Activated naive CD4-positive, alpha-beta T cell treated with anti-CD3 and anti-CD28 coated beads, Interleukin-2, amount 10 ng/mL, durations not matched to agents 7 days and 5 days (primary cell): ENCODE data around the gene LRRC8D.
A peak's percentile ranks its signal among the peaks of the same experiment; 100 is the strongest.

Experiments
- CTCF ChIA-PET: fragments of 350-600 bp; sonication (Branson Sonifier 250); formaldehyde crosslinking; loops from one replicate; lab custom pipeline; 2021; ENCODE audit warnings: antibody characterized with exemption; lab: Charles Lee
- DNase-seq: peaks from one replicate; pipeline ENCODE4 v3.0.0-alpha.2; 2020
- H3K27ac Mint-ChIP-seq: one replicate; pipeline ENCODE4 v1.8.0; 2021; ENCODE audit warnings: mild to moderate bottlenecking, moderate library complexity, mixed read lengths
- H3K27me3 Mint-ChIP-seq: one replicate; pipeline ENCODE4 v1.8.0; 2021; ENCODE audit warnings: mild to moderate bottlenecking, mixed read lengths
- H3K36me3 Mint-ChIP-seq: one replicate; pipeline ENCODE4 v1.8.0; 2021; ENCODE audit warnings: mixed read lengths
- H3K4me1 Mint-ChIP-seq: one replicate; pipeline ENCODE4 v1.8.0; 2021; ENCODE audit warnings: mixed read lengths
- H3K4me3 Mint-ChIP-seq: one replicate; pipeline ENCODE4 v1.8.0; 2021; ENCODE audit warnings: mild to moderate bottlenecking, moderate library complexity, mixed read lengths
- H3K9me3 Mint-ChIP-seq: one replicate; pipeline ENCODE4 v1.8.0; 2021; ENCODE audit warnings: mixed read lengths

The LRRC8D gene

GRCh38 chr1:89952605-89953130 lies 131.8 kb downstream of the LRRC8D start:
- CTCF ChIA-PET = interaction anchor here (1.5 to 1.7 kb wide), 3 partner anchors 148 to 173 kb away, joined by 3 to 5 read pairs (median 3); no protein-coding TSS in a partner anchor
- Mint-ChIP-seq H3K36me3 (peaks cover 3% of the 10 kb centered on the region), H3K27ac (no peak overlapping the region), H3K4me1 (peaks cover 44% of the 10 kb centered on the region), H3K9me3 (no peaks in the 10 kb centered on the region), H3K4me3 (no peak overlapping the region), H3K27me3 (no peaks in the 10 kb centered on the region)
- no peak for DNase-seq

GRCh38 chr1:89953131-89953626 lies 132.3 kb downstream of the LRRC8D start:
- Mint-ChIP-seq H3K9me3 (no peaks in the 10 kb centered on the region), H3K27ac (no peak overlapping the region), H3K36me3 (peaks cover 3% of the 10 kb centered on the region), H3K27me3 (no peaks in the 10 kb centered on the region), H3K4me1 (peaks cover 49% of the 10 kb centered on the region), H3K4me3 (no peak overlapping the region)
- CTCF ChIA-PET = interaction anchor here (0.8 to 1.7 kb wide), 5 partner anchors 36 to 173 kb away, joined by 3 to 5 read pairs (median 3); no protein-coding TSS in a partner anchor
- DNase-seq = peak; percentile 24

DNA sequence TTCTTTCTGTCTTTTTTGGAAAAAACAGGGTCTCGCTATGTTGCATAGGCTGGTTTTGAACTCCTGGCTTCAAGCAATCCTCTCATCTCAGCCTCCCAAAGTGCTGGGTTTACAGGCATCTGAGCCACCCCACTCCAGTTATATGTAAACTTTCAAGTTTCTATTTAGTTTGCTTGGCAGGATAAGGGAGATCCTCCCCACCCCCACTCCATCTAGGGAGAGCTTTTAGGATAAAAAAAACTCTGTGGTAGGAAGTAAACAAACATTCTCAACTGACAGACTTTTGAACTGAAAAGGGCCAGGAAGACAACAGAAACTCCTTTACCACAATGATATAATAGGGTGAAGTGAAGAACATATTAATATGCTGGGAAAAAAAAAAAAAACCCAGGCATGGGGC lies 133.1 kb downstream of the LRRC8D start:
- no peaks in the 10 kb centered on the region for H3K27me3 Mint-ChIP-seq
- H3K4me3 Mint-ChIP-seq = no peak overlapping the region
- peak; percentile 23 for DNase-seq
- H3K4me1 Mint-ChIP-seq = peaks cover 55% of the 10 kb centered on the region
- CTCF ChIA-PET = interaction anchor here (0.8 to 1.8 kb wide), 4 partner anchors 35 to 172 kb away, joined by 3 to 5 read pairs (median 4); no protein-coding TSS in a partner anchor
- peaks cover 2% of the 10 kb centered on the region for H3K9me3 Mint-ChIP-seq
- peak overlapping the region; percentile 69 for H3K27ac Mint-ChIP-seq
- peaks cover 3% of the 10 kb centered on the region for H3K36me3 Mint-ChIP-seq

DNA sequence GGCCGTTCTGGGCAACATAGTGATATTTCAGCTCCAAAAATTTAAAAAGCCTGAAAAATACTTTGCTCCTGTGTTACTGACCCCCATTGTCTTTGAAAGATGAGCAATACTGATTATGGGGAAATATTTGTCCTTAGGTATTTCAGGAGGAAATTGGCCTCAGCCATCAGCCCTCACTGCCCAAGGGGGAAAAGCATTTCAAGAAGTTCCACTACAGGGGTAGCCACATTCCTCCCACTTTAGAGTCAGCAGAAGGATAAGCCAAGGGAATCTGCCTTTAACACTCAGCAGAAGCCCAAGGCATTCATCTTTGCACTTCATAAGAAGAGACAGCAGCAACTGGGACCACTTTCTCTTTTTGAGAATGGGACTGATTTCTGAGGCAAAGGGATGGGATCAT lies 133.6 kb downstream of the LRRC8D start:
- Mint-ChIP-seq H3K36me3 (peaks cover 4% of the 10 kb centered on the region), H3K27ac (no peak overlapping the region), H3K27me3 (no peaks in the 10 kb centered on the region), H3K4me1 (peaks cover 60% of the 10 kb centered on the region), H3K4me3 (no peak overlapping the region), H3K9me3 (peaks cover 7% of the 10 kb centered on the region)
- CTCF ChIA-PET = interaction anchor here (1.8 kb wide), 1 partner anchor 150 kb away, joined by 4 read pairs; no protein-coding TSS in a partner anchor
- DNase-seq = no peak

- CTCF ChIA-PET = interaction anchor here (0.6 to 1.8 kb wide), 3 partner anchors 13 to 151 kb away, joined by 3 to 5 read pairs (median 4); no protein-coding TSS in a partner anchor
- no peaks in the 10 kb centered on the region for H3K27me3 Mint-ChIP-seq
- DNase-seq = no peak
- no peak overlapping the region for H3K27ac Mint-ChIP-seq
- peaks cover 6% of the 10 kb centered on the region for H3K36me3 Mint-ChIP-seq
- peaks cover 8% of the 10 kb centered on the region for H3K9me3 Mint-ChIP-seq
- no peak overlapping the region for H3K4me3 Mint-ChIP-seq
- peaks cover 62% of the 10 kb centered on the region for H3K4me1 Mint-ChIP-seq
Observed at GRCh38 chr1:89955311-89956205, 134.7 kb downstream of the LRRC8D start.

DNA sequence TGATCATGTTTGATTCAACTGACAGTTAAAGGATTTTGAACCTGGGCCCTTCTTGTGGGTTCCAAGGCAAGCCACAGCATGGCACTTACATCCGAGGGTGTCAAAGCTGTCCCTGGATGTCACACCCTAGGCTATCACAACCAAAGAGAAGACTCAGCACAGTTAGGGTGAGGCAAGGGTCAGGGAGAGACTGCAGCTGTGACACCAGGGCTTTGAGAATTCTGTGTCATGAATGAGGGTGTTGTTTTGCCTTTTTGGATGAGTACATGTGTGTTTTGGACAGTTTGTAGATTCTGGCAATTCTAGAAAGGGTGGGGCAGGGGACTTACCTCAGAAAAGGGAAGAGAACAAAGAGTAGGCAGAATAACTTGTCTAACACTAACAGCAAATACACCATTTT lies 136.3 kb downstream of the LRRC8D start:
- Mint-ChIP-seq H3K9me3 (peaks cover 8% of the 10 kb centered on the region), H3K4me1 (peaks cover 64% of the 10 kb centered on the region), H3K36me3 (peaks cover 6% of the 10 kb centered on the region), H3K27ac (peak overlapping the region; percentile 93), H3K27me3 (peaks cover 2% of the 10 kb centered on the region), H3K4me3 (peak overlapping the region; percentile 39)
- DNase-seq = peak; percentile 76
- CTCF ChIA-PET = interaction anchor here (1.4 kb wide), 1 partner anchor 110 kb away, joined by 5 read pairs; no protein-coding TSS in a partner anchor

DNA sequence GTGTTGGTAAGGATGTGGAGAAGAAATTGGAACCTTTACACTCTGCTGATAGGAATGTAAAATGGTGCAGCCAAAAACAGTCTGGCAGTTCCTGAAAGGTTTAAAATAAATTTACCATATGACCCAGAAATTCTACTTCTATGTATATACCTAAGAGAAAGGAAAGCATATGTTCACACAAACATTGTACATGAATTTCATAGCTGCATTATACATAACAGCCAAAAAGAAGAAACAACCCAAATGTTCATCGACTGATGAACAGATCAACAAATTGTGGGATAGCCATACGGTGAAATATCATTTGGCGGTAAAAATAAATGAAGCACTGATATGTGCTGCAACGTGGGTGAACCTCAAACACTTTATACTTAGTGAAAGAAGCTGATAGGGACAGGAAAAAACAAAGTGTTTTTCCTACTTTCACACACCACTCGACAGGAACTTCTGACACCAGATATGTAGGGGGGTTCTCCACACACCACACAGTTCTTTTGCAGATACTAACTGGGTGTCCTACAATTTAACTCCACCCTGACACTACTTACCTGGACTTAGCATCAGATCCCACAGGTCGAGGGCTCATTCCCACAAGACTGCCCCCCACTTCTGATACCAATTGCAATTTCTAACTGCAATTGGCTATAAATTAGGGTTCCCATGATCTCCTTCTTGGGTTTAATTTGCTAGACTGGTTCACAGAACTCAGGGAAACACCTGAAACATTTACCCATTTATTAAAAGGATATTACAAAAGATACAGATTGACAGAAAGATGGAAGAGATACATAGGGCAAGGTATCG lies 138.2 kb downstream of the LRRC8D start:
- CTCF ChIA-PET = no interaction called here
- DNase-seq = no peak
- H3K36me3 Mint-ChIP-seq = peaks cover 6% of the 10 kb centered on the region
- H3K27ac Mint-ChIP-seq = no peak overlapping the region
- peaks cover 8% of the 10 kb centered on the region for H3K9me3 Mint-ChIP-seq
- no peak overlapping the region for H3K4me3 Mint-ChIP-seq
- peaks cover 51% of the 10 kb centered on the region for H3K4me1 Mint-ChIP-seq
- H3K27me3 Mint-ChIP-seq = peaks cover 7% of the 10 kb centered on the region

DNA sequence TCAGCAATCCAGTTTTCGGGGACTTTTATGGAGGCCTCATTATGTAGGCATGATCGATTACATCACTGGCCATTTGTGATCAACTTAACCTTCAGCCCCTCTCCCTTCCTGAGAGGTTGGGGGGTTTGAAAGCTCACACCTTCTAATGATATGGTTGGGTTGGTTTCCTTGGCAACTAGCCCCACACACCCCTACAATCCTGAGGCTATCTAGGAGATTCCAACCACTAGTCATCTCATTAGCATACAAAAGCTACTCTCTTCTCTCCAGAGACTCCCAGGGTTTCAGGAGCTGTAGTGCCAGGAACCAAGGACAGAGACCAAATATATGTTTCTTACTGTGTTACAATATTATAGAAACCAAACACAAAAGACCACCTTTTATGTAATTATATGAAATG lies 138.9 kb downstream of the LRRC8D start:
- CTCF ChIA-PET = no interaction called here
- Mint-ChIP-seq H3K9me3 (peaks cover 8% of the 10 kb centered on the region), H3K4me3 (no peak overlapping the region)

DNA sequence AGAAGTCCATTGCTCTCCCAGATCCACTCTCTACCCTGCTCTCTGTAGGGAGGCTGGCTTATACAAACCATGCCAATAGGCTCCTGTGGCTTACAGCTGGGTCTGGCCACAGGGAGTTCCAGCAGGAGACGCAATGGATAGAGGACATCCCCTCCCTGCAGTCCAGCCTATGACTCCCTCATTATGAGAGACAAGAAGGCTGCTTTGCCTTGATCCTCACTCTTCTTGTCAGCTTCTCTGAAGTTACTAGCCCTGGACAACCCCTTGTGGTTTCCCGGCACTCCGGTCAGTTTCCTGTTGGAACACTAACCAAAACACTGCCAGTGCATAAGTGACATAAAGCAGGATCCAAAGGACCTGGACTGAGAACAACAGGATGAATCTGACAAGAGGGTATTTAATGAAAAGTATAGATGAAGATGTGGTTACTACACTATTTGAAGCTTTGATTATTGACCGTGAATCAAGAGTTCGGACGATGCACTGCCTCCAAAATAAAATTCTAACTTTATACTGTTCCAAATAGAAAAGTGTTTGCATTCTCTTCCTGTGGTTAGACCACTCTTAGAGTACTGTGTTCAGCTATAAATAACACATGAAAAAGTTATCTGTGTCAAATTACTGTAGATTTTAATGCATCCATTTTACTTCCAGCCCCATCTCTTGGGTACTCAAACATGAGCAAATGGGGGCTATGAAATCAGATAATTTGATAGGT lies 141.4 kb downstream of the LRRC8D start:
- Mint-ChIP-seq H3K9me3 (peaks cover 8% of the 10 kb centered on the region), H3K36me3 (peaks cover 4% of the 10 kb centered on the region), H3K27ac (no peak overlapping the region), H3K4me3 (no peak overlapping the region), H3K4me1 (peaks cover 27% of the 10 kb centered on the region), H3K27me3 (peaks cover 23% of the 10 kb centered on the region)
- no peak for DNase-seq
- CTCF ChIA-PET = no interaction called here

More for the DNA sequence above, 138.9 kb downstream of the LRRC8D start:
- H3K27ac Mint-ChIP-seq = no peak overlapping the region
- H3K27me3 Mint-ChIP-seq = peaks cover 9% of the 10 kb centered on the region
- peaks cover 6% of the 10 kb centered on the region for H3K36me3 Mint-ChIP-seq
- H3K4me1 Mint-ChIP-seq = peaks cover 44% of the 10 kb centered on the region
- DNase-seq = no peak

DNA sequence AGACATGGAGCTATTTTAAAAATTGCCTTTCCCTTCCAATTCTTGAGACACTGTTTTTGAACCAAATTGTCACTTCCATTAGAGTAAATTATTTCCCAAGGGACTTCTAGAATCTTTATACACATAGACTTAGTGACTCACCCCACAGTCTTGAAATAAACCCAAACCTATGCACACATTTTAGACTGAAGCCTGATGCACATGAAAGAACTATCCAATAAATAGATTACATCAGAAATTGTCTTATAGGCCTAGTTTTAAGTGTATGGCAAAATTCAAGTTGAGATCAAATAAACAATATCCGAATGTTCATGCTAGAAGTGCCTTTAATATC lies 141.9 kb downstream of the LRRC8D start:
- CTCF ChIA-PET = interaction anchor here (1.6 kb wide), 1 partner anchor 9 kb away, joined by 5 read pairs; no protein-coding TSS in a partner anchor
- peaks cover 26% of the 10 kb centered on the region for H3K27me3 Mint-ChIP-seq
- peaks cover 22% of the 10 kb centered on the region for H3K4me1 Mint-ChIP-seq
- no peak for DNase-seq
- peaks cover 3% of the 10 kb centered on the region for H3K36me3 Mint-ChIP-seq
- peaks cover 8% of the 10 kb centered on the region for H3K9me3 Mint-ChIP-seq
- H3K27ac Mint-ChIP-seq = no peak overlapping the region
- H3K4me3 Mint-ChIP-seq = no peak overlapping the region

- H3K27me3 Mint-ChIP-seq = peaks cover 30% of the 10 kb centered on the region
- H3K27ac Mint-ChIP-seq = no peak overlapping the region
- H3K4me3 Mint-ChIP-seq = no peak overlapping the region
- no peaks in the 10 kb centered on the region for H3K36me3 Mint-ChIP-seq
- DNase-seq = no peak
- CTCF ChIA-PET = no interaction called here
- H3K4me1 Mint-ChIP-seq = peaks cover 4% of the 10 kb centered on the region
- H3K9me3 Mint-ChIP-seq = no peaks in the 10 kb centered on the region
Observed at GRCh38 chr1:89965193-89965768, 144.4 kb downstream of the LRRC8D start.

- no peak overlapping the region for H3K4me3 Mint-ChIP-seq
- H3K27ac Mint-ChIP-seq = no peak overlapping the region
- peaks cover 4% of the 10 kb centered on the region for H3K4me1 Mint-ChIP-seq
- DNase-seq = no peak
- peaks cover 30% of the 10 kb centered on the region for H3K27me3 Mint-ChIP-seq
- CTCF ChIA-PET = interaction anchor here (1.4 kb wide), 1 partner anchor 25 kb away, joined by 3 read pairs; no protein-coding TSS in a partner anchor
- H3K36me3 Mint-ChIP-seq = no peaks in the 10 kb centered on the region
- no peaks in the 10 kb centered on the region for H3K9me3 Mint-ChIP-seq
Observed at GRCh38 chr1:89966656-89967055, 145.8 kb downstream of the LRRC8D start.

DNA sequence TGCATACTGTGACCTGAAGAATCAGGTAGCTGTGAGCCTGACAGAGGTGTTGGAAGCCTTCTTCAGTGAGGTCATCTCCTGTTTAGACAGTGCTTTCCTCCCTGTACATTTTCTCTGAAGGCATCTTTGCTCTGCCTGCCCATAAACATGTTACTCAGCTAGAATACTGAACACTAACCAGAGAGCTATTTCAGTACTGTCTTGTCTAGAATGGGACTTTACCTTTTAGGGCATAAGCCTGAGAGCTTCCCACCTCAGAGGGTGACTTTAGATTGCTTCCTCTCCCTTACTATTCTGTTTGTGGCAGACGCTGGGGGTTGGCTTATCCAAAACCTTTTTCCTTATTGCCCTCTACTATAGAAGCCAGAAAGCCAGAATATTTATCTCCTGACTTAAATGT lies 150.8 kb downstream of the LRRC8D start:
- CTCF ChIA-PET = interaction anchor here (0.9 to 1.4 kb wide), 3 partner anchors 8 to 488 kb away, joined by 3 to 5 read pairs (median 3); no protein-coding TSS in a partner anchor
- Mint-ChIP-seq H3K9me3 (no peaks in the 10 kb centered on the region), H3K4me3 (no peak overlapping the region), H3K27me3 (peaks cover 33% of the 10 kb centered on the region), H3K27ac (no peak overlapping the region), H3K4me1 (peaks cover 3% of the 10 kb centered on the region), H3K36me3 (no peaks in the 10 kb centered on the region)
- DNase-seq = no peak
